GM12874 (cell line): Measurements from ENCODE around the gene THSD7B.

Source experiments
- CTCF ChIP-seq: IDR thresholded peaks from 2 replicates; pipeline ENCODE4 v1.5.1; 2011; ENCODE audit warnings: low read depth, mild to moderate bottlenecking, control low read depth, low read length, moderate library complexity; ENCODE audit not compliant: insufficient read depth

The THSD7B gene

GRCh38 chr2:137607722-137608318 is 842.5 kb downstream of the THSD7B start:
- no peak for TF ChIP-seq CTCF

DNA sequence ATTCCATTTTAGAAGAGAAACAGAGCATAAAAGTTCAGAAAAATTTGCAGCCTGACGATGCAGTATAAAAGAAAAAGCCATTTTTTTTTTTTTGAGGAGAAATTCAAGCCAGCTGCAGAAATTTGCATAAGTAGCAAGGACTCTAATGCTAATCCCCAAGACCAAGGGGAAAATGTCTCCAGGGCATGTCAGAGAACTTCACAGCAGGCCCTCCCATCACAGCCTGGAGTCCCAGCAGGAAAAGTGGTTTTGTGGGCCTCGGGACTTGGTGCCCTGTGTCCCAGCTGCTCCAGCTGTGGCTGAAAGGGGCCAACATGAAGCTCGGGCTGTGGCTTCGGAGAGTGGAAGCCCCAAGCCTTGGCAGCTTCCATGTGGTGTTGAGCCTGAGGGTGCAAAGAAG is 873.6 kb downstream of the THSD7B start:
- no peak for TF ChIP-seq CTCF

GRCh38 chr2:137644731-137645130 is 879.4 kb downstream of the THSD7B start:
- TF ChIP-seq CTCF = no peak

- TF ChIP-seq CTCF = no peak
These were observed 888.7 kb downstream of the THSD7B start for GRCh38 chr2:137654046-137654445.

GRCh38 chr2:137655814-137656213 is 890.5 kb downstream of the THSD7B start:
- TF ChIP-seq CTCF = no peak

GRCh38 chr2:137658433-137658832 is 893.1 kb downstream of the THSD7B start:
- TF ChIP-seq CTCF = no peak

- no peak for TF ChIP-seq CTCF
These were observed 894.3 kb downstream of the THSD7B start for GRCh38 chr2:137659616-137660015.

- TF ChIP-seq CTCF = no peak
These were observed 904.8 kb downstream of the THSD7B start for GRCh38 chr2:137670111-137670510.
